AG09309 (cell line): ENCODE measurements around the gene PLA2G4A.
A peak's percentile ranks its signal among the peaks of the same experiment; 100 is the strongest.

Experiments used
- DNase-seq: peaks from one replicate; pipeline ENCODE4 v3.0.0-alpha.2; 2010; ENCODE audit warnings: low read depth
- H3K4me3 ChIP-seq: 2 replicates; pipeline ENCODE4 v1.5.1; 2011; ENCODE audit warnings: mild to moderate bottlenecking, low read depth, low read length, moderate library complexity; ENCODE audit not compliant: control insufficient read depth
- CTCF ChIP-seq: IDR thresholded peaks from 2 replicates; pipeline ENCODE4 v1.5.1; 2011; ENCODE audit warnings: mild to moderate bottlenecking, low read depth, low read length, inconsistent platforms; ENCODE audit not compliant: insufficient read depth, control insufficient read depth; ENCODE audit errors: missing control alignments

Gene PLA2G4A

GRCh38 chr1:186949173-186949572 lies 120.4 kb downstream of the PLA2G4A start:
- TF ChIP-seq CTCF = no peak
- DNase-seq = no peak
- H3K4me3 ChIP-seq = no peak overlapping the region

GRCh38 chr1:186950547-186950946 lies 121.8 kb downstream of the PLA2G4A start:
- no peak for DNase-seq
- TF ChIP-seq CTCF = no peak
- no peak overlapping the region for H3K4me3 ChIP-seq

GRCh38 chr1:186953876-186954275 lies 125.1 kb downstream of the PLA2G4A start:
- no peak for DNase-seq
- no peak overlapping the region for H3K4me3 ChIP-seq
- TF ChIP-seq CTCF = no peak

GRCh38 chr1:186957314-186957713 lies 128.6 kb downstream of the PLA2G4A start:
- no peak for DNase-seq
- no peak overlapping the region for H3K4me3 ChIP-seq
- no peak for TF ChIP-seq CTCF

- H3K4me3 ChIP-seq = no peak overlapping the region
- DNase-seq = no peak
- TF ChIP-seq CTCF = no peak
Observed at GRCh38 chr1:186958520-186958919, 129.8 kb downstream of the PLA2G4A start.

GRCh38 chr1:186960861-186961260 lies 132.1 kb downstream of the PLA2G4A start:
- H3K4me3 ChIP-seq = no peak overlapping the region
- peak; percentile 38 for DNase-seq
- no peak for TF ChIP-seq CTCF

- no peak for DNase-seq
- no peak overlapping the region for H3K4me3 ChIP-seq
- no peak for TF ChIP-seq CTCF
Observed at GRCh38 chr1:186965847-186966246, 137.1 kb downstream of the PLA2G4A start.
